ENCODE measurements around the gene MACROD2. TPM values are rescaled to one million over a fixed set of nuclear protein-coding genes. Genes with fewer than 3 reads are reported as not detected.

Gene MACROD2
- total RNA-seq, 1 donor from 2014 or later: 78.2 TPM

- TF ChIP-seq, protein P1, sequence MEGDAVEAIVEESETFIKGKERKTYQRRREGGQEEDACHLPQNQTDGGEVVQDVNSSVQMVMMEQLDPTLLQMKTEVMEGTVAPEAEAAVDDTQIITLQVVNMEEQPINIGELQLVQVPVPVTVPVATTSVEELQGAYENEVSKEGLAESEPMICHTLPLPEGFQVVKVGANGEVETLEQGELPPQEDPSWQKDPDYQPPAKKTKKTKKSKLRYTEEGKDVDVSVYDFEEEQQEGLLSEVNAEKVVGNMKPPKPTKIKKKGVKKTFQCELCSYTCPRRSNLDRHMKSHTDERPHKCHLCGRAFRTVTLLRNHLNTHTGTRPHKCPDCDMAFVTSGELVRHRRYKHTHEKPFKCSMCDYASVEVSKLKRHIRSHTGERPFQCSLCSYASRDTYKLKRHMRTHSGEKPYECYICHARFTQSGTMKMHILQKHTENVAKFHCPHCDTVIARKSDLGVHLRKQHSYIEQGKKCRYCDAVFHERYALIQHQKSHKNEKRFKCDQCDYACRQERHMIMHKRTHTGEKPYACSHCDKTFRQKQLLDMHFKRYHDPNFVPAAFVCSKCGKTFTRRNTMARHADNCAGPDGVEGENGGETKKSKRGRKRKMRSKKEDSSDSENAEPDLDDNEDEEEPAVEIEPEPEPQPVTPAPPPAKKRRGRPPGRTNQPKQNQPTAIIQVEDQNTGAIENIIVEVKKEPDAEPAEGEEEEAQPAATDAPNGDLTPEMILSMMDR (IDR thresholded peaks at IDR 0.05): no peak
- H3K4me1 ChIP-seq: no peaks in the 10 kb centered on the region
- no peaks in the 10 kb centered on the region for H3K9me3 ChIP-seq
- intact Hi-C loops (cut with DNase I): no loop called here
- H3K27me3 ChIP-seq: no peaks in the 10 kb centered on the region
- H3K36me3 ChIP-seq: no peaks in the 10 kb centered on the region
- H3K27ac ChIP-seq: no peak overlapping the region
- DNase-seq (no peak), ATAC-seq (no peak)
- no peak overlapping the region for H3K4me3 ChIP-seq
Measured at GRCh38 chr20:14127514-14128223, 132.4 kb downstream of the MACROD2 start.

DNA sequence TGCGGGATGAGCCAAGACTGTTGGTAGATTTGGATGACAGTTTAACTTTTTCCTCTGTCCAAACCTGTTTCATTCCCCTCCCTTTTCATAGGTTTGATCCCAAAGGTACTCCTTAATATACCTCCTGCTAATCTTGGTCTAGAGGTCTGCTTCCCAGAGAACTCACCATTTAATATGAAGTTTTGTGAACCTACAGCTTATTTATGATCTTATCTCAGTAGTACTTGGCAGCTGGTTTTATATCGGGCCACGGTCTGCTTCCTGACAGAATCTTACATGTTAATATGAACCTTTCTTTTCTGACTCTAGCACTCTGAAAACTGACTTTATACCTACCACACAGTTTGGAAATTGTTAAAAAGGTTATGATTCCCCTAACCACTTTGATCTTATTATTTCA, 138.7 kb downstream of the MACROD2 start:
- DNase-seq: no peak
- Histone ChIP-seq H3K27me3 (no peaks in the 10 kb centered on the region), H3K4me1 (no peaks in the 10 kb centered on the region), H3K4me3 (no peak overlapping the region), H3K36me3 (no peaks in the 10 kb centered on the region), H3K27ac (no peak overlapping the region), H3K9me3 (no peaks in the 10 kb centered on the region)
- ATAC-seq: no peak
- intact Hi-C loops (cut with DNase I): no loop called here
- TF ChIP-seq, protein P1 (IDR thresholded peaks at IDR 0.05): no peak

GRCh38 chr20:14142171-14142570, 146.9 kb downstream of the MACROD2 start:
- TF ChIP-seq, protein P1 (IDR thresholded peaks at IDR 0.05): peak; percentile 50
- Histone ChIP-seq H3K4me1 (no peaks in the 10 kb centered on the region), H3K36me3 (no peaks in the 10 kb centered on the region), H3K27me3 (no peaks in the 10 kb centered on the region), H3K4me3 (no peak overlapping the region), H3K9me3 (no peaks in the 10 kb centered on the region), H3K27ac (no peak overlapping the region)
- ATAC-seq (peak; percentile 93), DNase-seq (no peak)
- intact Hi-C loops (cut with DNase I): no loop called here

DNA sequence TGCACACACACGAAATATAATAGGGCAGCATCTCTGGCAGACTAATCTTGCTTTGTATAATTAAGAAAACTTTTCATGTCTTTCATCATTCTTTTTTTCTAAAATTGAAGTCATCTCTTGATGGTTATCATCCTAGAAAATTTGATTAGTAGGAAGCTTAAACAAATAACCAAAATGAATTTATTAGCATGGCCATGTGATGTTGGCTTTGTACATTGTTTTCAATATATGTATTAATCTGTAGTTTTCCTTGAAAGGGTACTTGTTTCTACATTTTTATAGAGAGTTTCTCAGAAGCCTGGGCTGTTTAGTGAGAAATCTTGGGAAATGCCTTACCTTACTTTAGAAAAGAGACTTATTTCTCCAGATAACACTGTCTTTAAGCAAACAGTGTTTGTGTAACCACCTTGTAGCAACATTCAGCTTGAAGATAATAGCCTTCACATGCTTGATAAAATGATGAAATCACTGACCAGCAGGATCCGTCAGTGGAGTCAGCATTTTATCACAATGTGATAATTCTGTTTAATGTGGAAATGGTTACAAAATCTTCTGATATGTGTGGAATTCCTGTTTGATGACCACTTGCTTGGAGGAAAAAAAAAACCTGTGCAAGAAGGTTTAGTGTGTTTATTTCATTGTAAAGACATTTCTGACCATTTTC, 147.8 kb downstream of the MACROD2 start:
- no peak for DNase-seq

GRCh38 chr20:14148042-14148441, 152.7 kb downstream of the MACROD2 start:
- DNase-seq (no peak), ATAC-seq (no peak)
- Histone ChIP-seq H3K4me3 (no peak overlapping the region), H3K4me1 (no peaks in the 10 kb centered on the region), H3K9me3 (no peaks in the 10 kb centered on the region), H3K27ac (no peak overlapping the region), H3K27me3 (no peaks in the 10 kb centered on the region), H3K36me3 (no peaks in the 10 kb centered on the region)
- intact Hi-C loops (cut with DNase I): no loop called here
- TF ChIP-seq, protein P1 (IDR thresholded peaks at IDR 0.05): no peak

More for the DNA sequence above, 147.8 kb downstream of the MACROD2 start:
- H3K4me3 ChIP-seq: no peak overlapping the region
- H3K9me3 ChIP-seq: no peaks in the 10 kb centered on the region
- ATAC-seq: no peak
- H3K27me3 ChIP-seq: no peaks in the 10 kb centered on the region
- no peaks in the 10 kb centered on the region for H3K4me1 ChIP-seq
- intact Hi-C loops (cut with DNase I): no loop called here
- no peak overlapping the region for H3K27ac ChIP-seq
- H3K36me3 ChIP-seq: no peaks in the 10 kb centered on the region
- TF ChIP-seq, protein P1 (IDR thresholded peaks at IDR 0.05): no peak

Measured in upper lobe of right lung (tissue), 1 donor.